Breast epithelium (tissue), 3 donors: Measurements from ENCODE around the gene SMARCA2.

Experiments used
- POLR2A ChIP-seq: fragments of 450-650 bp; IDR thresholded peaks from one replicate; pipeline ENCODE4 v1.6.1; 2016; ENCODE audit warnings: antibody characterized with exemption, mild to moderate bottlenecking, moderate library complexity
- POLR2AphosphoS5 ChIP-seq, 3 donors: sonication (generic); formaldehyde crosslinking; IDR thresholded peaks; one replicate each; pipeline ENCODE4 v1.6.1; 2017; ENCODE audit warnings: antibody characterized with exemption in 3 of 3
- TF ChIP-seq, protein P1 (sequence below), 3 donors: fragments of 450-650 bp; IDR thresholded peaks; one replicate each; pipeline ENCODE4 v1.5.1; 2016 to 2017; ENCODE audit warnings: antibody characterized with exemption in 3 of 3, mild to moderate bottlenecking in 3 of 3, moderate library complexity in 3 of 3

DNA sequence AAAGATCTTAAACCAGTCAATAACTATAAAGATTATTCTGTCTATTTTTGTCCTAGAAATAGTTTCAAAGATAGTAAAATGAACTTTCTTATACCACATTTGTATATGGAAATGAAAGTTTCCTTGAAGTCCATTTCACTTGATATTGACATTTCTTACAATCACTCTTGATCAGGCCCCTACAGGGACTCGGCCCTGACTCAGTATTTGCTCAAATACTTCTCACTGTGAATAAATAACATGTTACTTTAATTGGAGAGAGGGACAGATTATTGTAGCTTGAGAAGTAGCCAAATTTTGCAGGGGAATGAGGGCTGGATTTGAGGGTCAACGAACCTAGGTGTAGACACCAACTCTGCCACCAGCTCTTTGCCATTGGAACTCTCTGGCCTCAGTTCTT, 25.6 kb upstream of the SMARCA2 start:
- TF ChIP-seq, protein P1, sequence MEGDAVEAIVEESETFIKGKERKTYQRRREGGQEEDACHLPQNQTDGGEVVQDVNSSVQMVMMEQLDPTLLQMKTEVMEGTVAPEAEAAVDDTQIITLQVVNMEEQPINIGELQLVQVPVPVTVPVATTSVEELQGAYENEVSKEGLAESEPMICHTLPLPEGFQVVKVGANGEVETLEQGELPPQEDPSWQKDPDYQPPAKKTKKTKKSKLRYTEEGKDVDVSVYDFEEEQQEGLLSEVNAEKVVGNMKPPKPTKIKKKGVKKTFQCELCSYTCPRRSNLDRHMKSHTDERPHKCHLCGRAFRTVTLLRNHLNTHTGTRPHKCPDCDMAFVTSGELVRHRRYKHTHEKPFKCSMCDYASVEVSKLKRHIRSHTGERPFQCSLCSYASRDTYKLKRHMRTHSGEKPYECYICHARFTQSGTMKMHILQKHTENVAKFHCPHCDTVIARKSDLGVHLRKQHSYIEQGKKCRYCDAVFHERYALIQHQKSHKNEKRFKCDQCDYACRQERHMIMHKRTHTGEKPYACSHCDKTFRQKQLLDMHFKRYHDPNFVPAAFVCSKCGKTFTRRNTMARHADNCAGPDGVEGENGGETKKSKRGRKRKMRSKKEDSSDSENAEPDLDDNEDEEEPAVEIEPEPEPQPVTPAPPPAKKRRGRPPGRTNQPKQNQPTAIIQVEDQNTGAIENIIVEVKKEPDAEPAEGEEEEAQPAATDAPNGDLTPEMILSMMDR (IDR thresholded peaks at IDR 0.05) = no peak
- no peak for TF ChIP-seq POLR2A
- no peak for TF ChIP-seq POLR2AphosphoS5 (IDR thresholded peaks at IDR 0.05)
